Aorta (tissue), 5 donors: ENCODE measurements around the gene FOLR1. TPM values are rescaled to one million over a fixed set of nuclear protein-coding genes. Genes with fewer than 3 reads are reported as not detected.
"Not testable (repeated sequence)": the region's sequence is repeated elsewhere in the genome, so short reads cannot be mapped to it uniquely, and the experiment has no call there.

Experiments
- ATAC-seq: fragments of 200-7000 bp; cut with Tn5 transposase; one replicate; pipeline ENCODE4 v1.9.1; 2022; ENCODE audit warnings: moderate library complexity; ENCODE audit not compliant: low FRiP score
- DNase-seq, 2 donors: peaks; one replicate each; pipeline ENCODE4 v3.0.0-alpha.2; 2020
- H3K27ac ChIP-seq, 2 donors: one replicate each; pipeline ENCODE4 v1.5.1; 2013; ENCODE audit warnings: low read length in 2 of 2, mild to moderate bottlenecking in 2 of 2, moderate library complexity in 2 of 2, control low read depth in 1 of 2, inconsistent platforms in 1 of 2, low read depth in 1 of 2
- H3K27me3 ChIP-seq, 2 donors: one replicate each; pipeline ENCODE4 v1.6.1; 2013; ENCODE audit warnings: control low read depth in 1 of 2, low read length in 1 of 2, mild to moderate bottlenecking in 1 of 2, moderate library complexity in 1 of 2; ENCODE audit not compliant: insufficient read depth in 2 of 2, control insufficient read depth in 1 of 2
- H3K36me3 ChIP-seq, 2 donors: one replicate each; pipeline ENCODE4 v1.6.1; 2013; ENCODE audit warnings: control low read depth in 1 of 2, low read length in 1 of 2, mild to moderate bottlenecking in 1 of 2; ENCODE audit not compliant: insufficient read depth in 2 of 2, control insufficient read depth in 1 of 2
- H3K4me1 ChIP-seq, 2 donors: one replicate each; pipeline ENCODE4 v1.6.1; 2013; ENCODE audit warnings: low read length in 2 of 2, control low read depth in 1 of 2, mild to moderate bottlenecking in 1 of 2, moderate library complexity in 1 of 2; ENCODE audit not compliant: insufficient read depth in 2 of 2, control insufficient read depth in 1 of 2
- H3K4me3 ChIP-seq, 2 donors: one replicate each; pipeline ENCODE4 v1.5.1; 2013; ENCODE audit warnings: low read length in 2 of 2, control low read depth in 1 of 2, mild to moderate bottlenecking in 1 of 2
- H3K9me3 ChIP-seq: one replicate; pipeline ENCODE4 v1.6.1; 2013; ENCODE audit warnings: mild to moderate bottlenecking, low read length; ENCODE audit not compliant: control insufficient read depth
- WGBS, 2 donors: extraction: QIAGEN DNeasy Blood & Tissue Kit; methylation state at CpG; one replicate each; pipeline ENCODE4 v1.1.7; 2013; 5-methylcytosine and 5-hydroxymethylcytosine counted together
- intact Hi-C, 2 donors: fragments of 100-400 bp; cut with DNase I; formaldehyde crosslinking; loops; one replicate each; pipeline versions ENCODE4 v1.14.2 to v1.15.0; 2022
- polyA plus RNA-seq, 2 donors: library from polyadenylated mRNA; stranded (reverse); fragments of 200-250 nt; gene quantifications; one replicate each; pipeline ENCODE4 v1.2.3, GENCODE V29; 2013
- total RNA-seq, 2 donors: library from RNA; stranded (reverse); fragmentation: NEBNext Ultra II Directional; extraction: Animal tissue kit (Norgen Biotek cat#: 25700); gene quantifications; one replicate each; pipeline ENCODE4 v1.2.1, GENCODE V29; 2021
- donor health status: healthy with polysubstance abuse.
- donor health status: Bipolar disorder and iron deficiency.
- donor health status: DM: no; HTN: no; CAD: no.
- donor health status: DM: no; HTN: no; CAD: no.
- donor health status: DM: yes; HTN: yes; CAD: no.

Gene FOLR1
- total and polyA plus RNA-seq, 4 donors, result not detected

GRCh38 chr11:72179049-72179803 lies 12.7 kb upstream of the FOLR1 start:
- Histone ChIP-seq H3K36me3 (no peaks in the 10 kb centered on the region), H3K27me3 (no peaks in the 10 kb centered on the region), H3K27ac (no peak overlapping the region), H3K4me3 (no peak overlapping the region), H3K4me1 (no peaks in the 10 kb centered on the region), H3K9me3 (no peaks in the 10 kb centered on the region)
- DNase-seq (no peak), ATAC-seq (no peak)
- 62 to 75% methylated on average over 7 of the region's 7 CpGs for WGBS, 2 donors
- intact Hi-C loops, result no loop called here

- Histone ChIP-seq H3K9me3 (no peaks in the 10 kb centered on the region), H3K36me3 (no peaks in the 10 kb centered on the region), H3K4me3 (no peak overlapping the region), H3K27me3 (no peaks in the 10 kb centered on the region), H3K27ac (no peak overlapping the region), H3K4me1 (no peaks in the 10 kb centered on the region)
- DNase-seq, result no peak
- no peak for ATAC-seq
- intact Hi-C loops, result no loop called here
- 78 to 79% methylated on average over 4 of the region's 4 CpGs for WGBS, 2 donors
Measured at GRCh38 chr11:72179804-72180396, 12.0 kb upstream of the FOLR1 start.

GRCh38 chr11:72180892-72181552 lies 10.9 kb upstream of the FOLR1 start:
- H3K36me3 ChIP-seq, H3K27me3 ChIP-seq, H3K27ac ChIP-seq, H3K4me1 ChIP-seq, DNase-seq, H3K9me3 ChIP-seq, intact Hi-C loops, H3K4me3 ChIP-seq: not testable (repeated sequence)
- peak; percentile 44 for ATAC-seq
- WGBS, 2 donors, result 42 to 53% methylated on average over 7 of the region's 7 CpGs

GRCh38 chr11:72181553-72181958 lies 10.4 kb upstream of the FOLR1 start:
- H3K27ac ChIP-seq, H3K36me3 ChIP-seq, H3K9me3 ChIP-seq, DNase-seq, H3K4me3 ChIP-seq, intact Hi-C loops, H3K27me3 ChIP-seq, H3K4me1 ChIP-seq: not testable (repeated sequence)
- WGBS, 2 donors, result 80% methylated on average over 3 of the region's 3 CpGs
- peak; percentile 36 for ATAC-seq

GRCh38 chr11:72188267-72188666 lies 3.7 kb upstream of the FOLR1 start:
- Histone ChIP-seq H3K4me1 (no peaks in the 10 kb centered on the region), H3K27me3 (no peaks in the 10 kb centered on the region), H3K4me3 (no peak overlapping the region), H3K36me3 (no peaks in the 10 kb centered on the region), H3K9me3 (no peaks in the 10 kb centered on the region), H3K27ac (no peak overlapping the region)
- ATAC-seq, result no peak
- intact Hi-C loops, result no loop called here
- 85 to 89% methylated on average over 1 of the region's 1 CpG for WGBS, 2 donors
- no peak for DNase-seq

GRCh38 chr11:72189455-72190250 lies 2.3 kb upstream of the FOLR1 start:
- Histone ChIP-seq H3K27ac (no peak overlapping the region), H3K4me3 (no peak overlapping the region), H3K4me1 (no peaks in the 10 kb centered on the region), H3K27me3 (no peaks in the 10 kb centered on the region), H3K36me3 (no peaks in the 10 kb centered on the region), H3K9me3 (no peaks in the 10 kb centered on the region)
- WGBS, 2 donors, result 71 to 74% methylated on average over 3 of the region's 3 CpGs
- ATAC-seq, result peak; percentile 64
- intact Hi-C loops, result no loop called here
- no peak for DNase-seq

- WGBS, 2 donors, result 77 to 87% methylated on average over 5 of the region's 5 CpGs
- no peaks in the 10 kb centered on the region for H3K9me3 ChIP-seq
- intact Hi-C loops, result no loop called here
- no peak for DNase-seq
- H3K36me3 ChIP-seq, result no peaks in the 10 kb centered on the region
- no peak overlapping the region for H3K27ac ChIP-seq
- ATAC-seq, result no peak
- H3K4me3 ChIP-seq, result no peak overlapping the region
- no peaks in the 10 kb centered on the region for H3K27me3 ChIP-seq
- H3K4me1 ChIP-seq, result no peaks in the 10 kb centered on the region
Measured at GRCh38 chr11:72190631-72191071, 1.3 kb upstream of the FOLR1 start.

GRCh38 chr11:72195518-72196270 lies 3.8 kb downstream of the FOLR1 start:
- H3K27ac ChIP-seq, result no peak overlapping the region
- DNase-seq, result no peak
- no peak overlapping the region for H3K4me3 ChIP-seq
- no peak for ATAC-seq
- H3K4me1 ChIP-seq, result no peaks in the 10 kb centered on the region
- no peaks in the 10 kb centered on the region for H3K27me3 ChIP-seq
- no peaks in the 10 kb centered on the region for H3K9me3 ChIP-seq
- intact Hi-C loops, result no loop called here
- WGBS, 2 donors, result 88 to 89% methylated on average over 12 of the region's 12 CpGs
- H3K36me3 ChIP-seq, result no peaks in the 10 kb centered on the region
